CD14-positive monocyte (primary cell): ENCODE measurements around the gene HSFX2. TPM values are rescaled to one million over a fixed set of nuclear protein-coding genes. Genes with fewer than 3 reads are reported as not detected.

Source experiments
- DNase-seq, 3 donors: peaks; one replicate each; pipeline ENCODE4 v3.0.0-alpha.2; 2011 to 2022
- H2AFZ ChIP-seq: 2 replicates; pipeline ENCODE4 v1.6.0; 2012; ENCODE audit warnings: mild to moderate bottlenecking, low read depth, low read length, inconsistent platforms; ENCODE audit not compliant: insufficient read depth, poor library complexity, severe bottlenecking
- H3K27ac ChIP-seq, 2 donors: 1 replicate in 1 of 2; 2 replicates in 1 of 2; pipeline ENCODE4 v1.5.1; 2012 to 2013; ENCODE audit warnings: low read length in 2 of 2, control low read depth in 1 of 2, inconsistent platforms in 1 of 2, low read depth in 1 of 2, mild to moderate bottlenecking in 1 of 2
- H3K27me3 ChIP-seq, 2 donors: one replicate each; pipeline versions ENCODE4 v1.6.0 to v1.6.1; 2011 to 2013; ENCODE audit warnings: low read length in 2 of 2; ENCODE audit not compliant: control insufficient read depth in 2 of 2, insufficient read depth in 2 of 2
- H3K36me3 ChIP-seq, 2 donors: replicated peaks in 1 of 2; 1 replicate in 1 of 2; 2 replicates in 1 of 2; pipeline versions ENCODE4 v1.5.1 to v1.6.1; 2012 to 2013; ENCODE audit warnings: low read length in 2 of 2, control low read depth in 1 of 2, inconsistent platforms in 1 of 2, mild to moderate bottlenecking in 1 of 2; ENCODE audit not compliant: insufficient read depth in 2 of 2, control insufficient read depth in 1 of 2
- H3K4me1 ChIP-seq, 2 donors: 1 replicate in 1 of 2; 2 replicates in 1 of 2; pipeline versions ENCODE4 v1.5.1 to v1.6.1; 2012 to 2013; ENCODE audit warnings: low read length in 2 of 2, control low read depth in 1 of 2, inconsistent platforms in 1 of 2, mild to moderate bottlenecking in 1 of 2, moderate library complexity in 1 of 2; ENCODE audit not compliant: insufficient read depth in 2 of 2, control insufficient read depth in 1 of 2
- H3K4me2 ChIP-seq: replicated peaks from 2 replicates; pipeline ENCODE3; 2012; ENCODE audit warnings: low read length, moderate library complexity, mild to moderate bottlenecking; ENCODE audit not compliant: poor library complexity, severe bottlenecking; ENCODE audit errors: extremely low read depth
- H3K4me3 ChIP-seq, 3 experiments: fragments of 200-600 bp in 1 of 3; sonication (generic) in 1 of 3; replicated peaks in 1 of 3; 1 replicate in 2 of 3; 2 replicates in 1 of 3; pipeline ENCODE4 v1.5.1; 2011 to 2013; ENCODE audit warnings: low read length in 3 of 3, mild to moderate bottlenecking in 3 of 3, control low read depth in 2 of 3, low read depth in 2 of 3, inconsistent platforms in 1 of 3, moderate library complexity in 1 of 3
- H3K79me2 ChIP-seq: 2 replicates; pipeline ENCODE4 v1.6.0; 2012; ENCODE audit warnings: mild to moderate bottlenecking, control low read depth, inconsistent platforms, low read length, moderate library complexity; ENCODE audit not compliant: insufficient read depth
- H3K9ac ChIP-seq: 2 replicates; pipeline ENCODE4 v1.6.0; 2017; ENCODE audit warnings: low read length, mild to moderate bottlenecking; ENCODE audit not compliant: insufficient read depth, poor library complexity, severe bottlenecking
- H3K9me3 ChIP-seq, 2 donors: replicated peaks in 1 of 2; 1 replicate in 1 of 2; 2 replicates in 1 of 2; pipeline versions ENCODE4 v1.5.1 to v1.6.1; 2012 to 2013; ENCODE audit warnings: low read length in 2 of 2, control low read depth in 1 of 2; ENCODE audit not compliant: control insufficient read depth in 1 of 2, insufficient read depth in 1 of 2
- H4K20me1 ChIP-seq: 2 replicates; pipeline ENCODE4 v1.6.0; 2012; ENCODE audit warnings: mild to moderate bottlenecking, low read length, control low read depth, moderate library complexity; ENCODE audit not compliant: insufficient read depth
- H3K27ac Mint-ChIP-seq, 7 donors: one replicate each; pipeline ENCODE4 v1.8.0; 2020; ENCODE audit warnings: mild to moderate bottlenecking in 7 of 7, mixed read lengths in 7 of 7, moderate library complexity in 6 of 7, inconsistent platforms in 2 of 7
- H3K27me3 Mint-ChIP-seq, 3 donors: one replicate each; pipeline ENCODE4 v1.8.0; 2021 to 2022; ENCODE audit warnings: low read depth in 3 of 3, mild to moderate bottlenecking in 3 of 3, mixed read lengths in 3 of 3, moderate library complexity in 3 of 3, inconsistent platforms in 1 of 3
- H3K36me3 Mint-ChIP-seq, 2 donors: one replicate each; pipeline ENCODE4 v1.8.0; 2020; ENCODE audit warnings: mixed read lengths in 2 of 2, inconsistent platforms in 1 of 2, mild to moderate bottlenecking in 1 of 2
- H3K4me1 Mint-ChIP-seq: one replicate; pipeline ENCODE4 v1.8.0; 2020; ENCODE audit warnings: mild to moderate bottlenecking, mixed read lengths
- H3K4me3 Mint-ChIP-seq, 2 donors: one replicate each; pipeline ENCODE4 v1.8.0; 2020; ENCODE audit warnings: mild to moderate bottlenecking in 2 of 2, mixed read lengths in 2 of 2, moderate library complexity in 1 of 2
- H3K9me3 Mint-ChIP-seq, 7 donors: one replicate each; pipeline ENCODE4 v1.8.0; 2020 to 2022; ENCODE audit warnings: mixed read lengths in 7 of 7, mild to moderate bottlenecking in 6 of 7, moderate library complexity in 6 of 7, inconsistent platforms in 2 of 7
- WGBS: methylation state at CpG from one replicate; pipeline ENCODE4 v1.1.5; 2013; ENCODE audit warnings: missing lambda C conversion rate; ENCODE audit not compliant: insufficient coverage; 5-methylcytosine and 5-hydroxymethylcytosine counted together
- intact Hi-C, 2 donors: fragments of 100-400 bp; cut with micrococcal nuclease; formaldehyde crosslinking; loops; one replicate each; pipeline versions ENCODE4 v1.15.0 to v1.15.1; 2023
- polyA plus RNA-seq, 3 donors: library from polyadenylated mRNA; depleted of rRNA in 1 of 3; unstranded in 2 of 3; stranded (reverse) in 1 of 3; fragments of 300-500 nt in 2 of 3; fragments of >200 nt in 1 of 3; fragmentation: Illumina TruSeq in 2 of 3; gene quantifications; 1 replicate in 2 of 3; 2 replicates in 1 of 3; pipeline ENCODE4 v1.2.3, GENCODE V29; 2012 to 2021
- TF ChIP-seq, protein P1 (sequence below): fragments of 200-600 bp; IDR thresholded peaks from one replicate; pipeline ENCODE4 v1.8.0; 2022; ENCODE audit warnings: antibody characterized with exemption, mild to moderate bottlenecking

HSFX2 gene
- polyA plus RNA-seq, 3 donors: 0.11 TPM; not detected in 2

GRCh38 chrX:149630681-149631233 lies 35.6 kb upstream of the HSFX2 start:
- intact Hi-C loops: no loop called here
- peak overlapping the region; percentile 66 for H3K9ac ChIP-seq

DNA sequence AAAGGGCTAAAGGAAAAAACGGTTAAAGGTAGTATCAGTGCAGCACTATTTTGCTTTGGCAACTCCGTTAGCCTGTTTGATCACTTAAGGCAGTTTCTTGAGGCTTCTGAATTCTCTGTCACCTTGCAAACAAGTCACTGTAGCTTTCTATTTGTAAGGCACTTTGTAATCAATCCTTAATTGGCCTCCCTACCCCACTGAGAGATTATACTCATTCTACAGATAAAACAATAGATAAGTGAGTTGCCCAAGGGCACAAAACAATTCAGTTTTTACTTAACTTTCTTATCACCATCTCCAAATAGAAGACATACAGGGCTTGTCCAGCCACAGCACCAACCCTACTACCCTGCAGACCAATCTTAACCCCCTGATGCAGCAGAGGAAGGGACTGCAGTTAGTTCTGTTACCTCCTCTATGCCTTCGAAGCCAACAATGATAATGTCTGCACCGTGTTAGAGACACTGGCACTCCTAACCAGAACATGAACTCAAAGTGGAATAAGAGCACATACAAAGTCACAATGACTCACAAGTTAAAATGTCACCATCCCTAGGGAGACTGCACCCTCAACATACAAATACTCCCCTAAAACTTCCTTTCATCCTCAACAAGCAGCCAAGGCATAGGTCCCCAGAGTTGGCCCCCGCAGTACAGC lies 34.7 kb upstream of the HSFX2 start:
- Histone ChIP-seq H3K9ac (no peak overlapping the region), H3K4me3 (peak overlapping the region in 1 of 3 experiments; percentile 76), H3K79me2 (peaks cover 32% of the 10 kb centered on the region), H4K20me1 (peaks cover 34% of the 10 kb centered on the region), H2AFZ (no peak overlapping the region), H3K4me2 (peak overlapping the region; percentile 79), H3K9me3 (no peaks in the 10 kb centered on the region), H3K27ac (no peak overlapping the region), H3K4me1 (peaks cover 14 to 16% of the 10 kb centered on the region in 2 donors), H3K36me3 (no peaks in the 10 kb centered on the region), H3K27me3 (peaks cover 0 to 6% of the 10 kb centered on the region in 2 donors)
- Mint-ChIP-seq H3K4me3 (peak overlapping the region in 1 of 2 donors; percentile 89), H3K27ac (peak overlapping the region in 2 of 7 donors; percentile 13 to 26), H3K36me3 (no peaks in the 10 kb centered on the region), H3K27me3 (peaks cover 0 to 11% (median 7%) of the 10 kb centered on the region in 3 donors), H3K9me3 (peaks cover 0 to 4% (median 0%) of the 10 kb centered on the region in 7 donors), H3K4me1 (peaks cover 23% of the 10 kb centered on the region)
- intact Hi-C loops: no loop called here
- WGBS: 100% methylated on average over 1 of the region's 5 CpGs
- DNase-seq: no peak
- TF ChIP-seq, protein P1, sequence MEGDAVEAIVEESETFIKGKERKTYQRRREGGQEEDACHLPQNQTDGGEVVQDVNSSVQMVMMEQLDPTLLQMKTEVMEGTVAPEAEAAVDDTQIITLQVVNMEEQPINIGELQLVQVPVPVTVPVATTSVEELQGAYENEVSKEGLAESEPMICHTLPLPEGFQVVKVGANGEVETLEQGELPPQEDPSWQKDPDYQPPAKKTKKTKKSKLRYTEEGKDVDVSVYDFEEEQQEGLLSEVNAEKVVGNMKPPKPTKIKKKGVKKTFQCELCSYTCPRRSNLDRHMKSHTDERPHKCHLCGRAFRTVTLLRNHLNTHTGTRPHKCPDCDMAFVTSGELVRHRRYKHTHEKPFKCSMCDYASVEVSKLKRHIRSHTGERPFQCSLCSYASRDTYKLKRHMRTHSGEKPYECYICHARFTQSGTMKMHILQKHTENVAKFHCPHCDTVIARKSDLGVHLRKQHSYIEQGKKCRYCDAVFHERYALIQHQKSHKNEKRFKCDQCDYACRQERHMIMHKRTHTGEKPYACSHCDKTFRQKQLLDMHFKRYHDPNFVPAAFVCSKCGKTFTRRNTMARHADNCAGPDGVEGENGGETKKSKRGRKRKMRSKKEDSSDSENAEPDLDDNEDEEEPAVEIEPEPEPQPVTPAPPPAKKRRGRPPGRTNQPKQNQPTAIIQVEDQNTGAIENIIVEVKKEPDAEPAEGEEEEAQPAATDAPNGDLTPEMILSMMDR: no peak

More at GRCh38 chrX:149630681-149631233, 35.6 kb upstream of the HSFX2 start:
- H3K4me3 Mint-ChIP-seq: peak overlapping the region; percentile 89 to 94
- peaks cover 23% of the 10 kb centered on the region for H3K4me1 Mint-ChIP-seq
- H2AFZ ChIP-seq: peak overlapping the region; percentile 81
- H3K9me3 ChIP-seq: no peaks in the 10 kb centered on the region
- peaks cover 32% of the 10 kb centered on the region for H3K79me2 ChIP-seq
- H3K27ac Mint-ChIP-seq: peak overlapping the region in 6 of 7 donors; percentile 25 to 80 (median 57)
- TF ChIP-seq, protein P1: no peak
- peak in 2 of 3 donors; percentile 3 to 4 for DNase-seq
- H3K4me3 ChIP-seq: peak overlapping the region; percentile 47 to 76 (median 61)
- H3K27me3 ChIP-seq: peaks cover 0 to 6% of the 10 kb centered on the region in 2 donors
- H3K27me3 Mint-ChIP-seq: peaks cover 0 to 13% (median 9%) of the 10 kb centered on the region in 3 donors
- no peaks in the 10 kb centered on the region for H3K36me3 ChIP-seq
- H3K4me1 ChIP-seq: peaks cover 14 to 16% of the 10 kb centered on the region in 2 donors
- H3K9me3 Mint-ChIP-seq: peaks cover 0 to 4% (median 0%) of the 10 kb centered on the region in 7 donors
- H3K27ac ChIP-seq: peak overlapping the region in 1 of 2 donors; percentile 48
- no peaks in the 10 kb centered on the region for H3K36me3 Mint-ChIP-seq
- peak overlapping the region; percentile 79 for H3K4me2 ChIP-seq
- WGBS: 30% methylated on average over 2 of the region's 16 CpGs
- peaks cover 34% of the 10 kb centered on the region for H4K20me1 ChIP-seq
